GM19468 (cell line): ENCODE measurements around the gene CDR2L.
"Not testable (repeated sequence)": the region's sequence is repeated elsewhere in the genome, so short reads cannot be mapped to it uniquely, and the experiment has no call there.

Source experiments
- ATAC-seq: cut with Tn5 transposase; IDR thresholded peaks from one replicate; pipeline ENCODE4 v1.9.1; 2021; ENCODE audit warnings: mild to moderate bottlenecking, moderate library complexity, moderate number of reproducible peaks; ENCODE audit not compliant: unreplicated experiment; ENCODE audit errors: extremely low read depth

The CDR2L gene

DNA sequence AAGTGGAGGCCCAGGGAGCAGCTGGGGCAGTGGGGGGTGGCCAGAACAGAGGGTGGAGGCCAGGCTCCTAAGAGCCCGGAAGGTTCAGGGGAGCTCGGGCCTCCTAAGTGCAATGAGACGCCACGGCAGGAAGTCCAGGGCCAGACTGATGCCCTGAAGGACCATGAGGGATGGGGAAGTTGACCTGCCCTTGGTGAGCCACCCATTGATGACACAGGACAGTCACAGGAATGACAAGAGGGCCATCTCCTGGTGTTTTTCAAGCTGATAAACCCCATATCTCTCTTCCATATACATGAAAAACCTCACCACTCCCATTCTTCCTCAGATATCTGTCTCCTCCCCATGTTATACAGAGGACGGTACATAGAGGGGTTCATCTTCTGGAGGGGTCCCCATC, 19.2 kb downstream of the CDR2L start:
- ATAC-seq: no peak

GRCh38 chr17:75008373-75008772, 20.9 kb downstream of the CDR2L start:
- ATAC-seq: no peak

GRCh38 chr17:75009139-75009724, 21.8 kb downstream of the CDR2L start:
- ATAC-seq: no peak

DNA sequence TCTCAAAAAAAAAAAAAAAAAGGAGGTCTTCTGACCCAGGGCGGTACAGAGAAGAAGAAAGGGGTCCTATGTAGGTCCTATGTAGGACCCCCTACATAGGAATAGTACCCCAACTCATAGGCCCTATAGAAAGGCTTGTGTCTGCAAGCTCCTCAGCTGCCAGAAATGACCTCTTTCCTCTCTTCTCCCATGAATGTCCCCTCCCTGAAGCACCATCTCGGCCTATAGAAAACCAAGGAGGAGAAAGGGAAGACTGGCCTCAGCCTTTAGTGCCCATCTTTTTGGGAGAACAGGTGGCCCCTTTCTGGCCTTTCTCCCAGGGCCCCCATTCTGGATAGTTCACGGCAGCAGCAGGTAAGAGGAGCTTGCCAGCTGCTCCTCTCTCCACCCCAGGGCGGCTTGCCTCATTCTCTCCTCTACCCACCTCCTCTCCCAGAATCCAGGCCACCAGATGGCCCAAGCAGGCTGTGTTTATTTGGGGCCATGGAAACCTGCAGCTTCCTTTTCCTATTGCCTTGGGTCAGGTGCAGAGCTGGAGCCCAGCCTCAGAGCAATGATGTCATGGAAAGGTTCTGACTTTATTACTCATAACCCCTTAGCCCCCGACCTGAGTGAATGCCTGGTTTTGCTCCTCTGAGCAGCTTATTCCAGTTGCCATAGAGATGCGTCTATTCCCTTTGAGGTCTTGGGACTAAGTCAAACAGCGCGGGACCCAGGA, 23.4 kb downstream of the CDR2L start:
- no peak for ATAC-seq

GRCh38 chr17:75011401-75012095, 24.1 kb downstream of the CDR2L start:
- no peak for ATAC-seq

DNA sequence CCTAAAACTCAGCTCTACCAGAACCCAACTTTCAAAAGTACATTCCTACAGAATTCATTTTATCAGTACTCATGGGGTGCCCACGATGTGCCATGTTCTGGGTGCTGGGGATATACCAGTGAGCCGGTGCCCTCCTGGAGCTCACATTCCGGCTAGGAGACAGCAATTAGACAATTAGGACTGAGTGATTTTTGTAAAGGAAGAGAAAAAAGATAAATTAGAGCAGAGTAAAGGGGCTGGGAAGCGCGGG, 24.6 kb downstream of the CDR2L start:
- no peak for ATAC-seq

GRCh38 chr17:75012346-75013091, 25.1 kb downstream of the CDR2L start, which contains the start of gene MRPL58:
MRPL58 (plus strand) TSS chr17:75012670; CDS start chr17:75012687, 17 bp downstream.
- peak; percentile 81 for ATAC-seq

DNA sequence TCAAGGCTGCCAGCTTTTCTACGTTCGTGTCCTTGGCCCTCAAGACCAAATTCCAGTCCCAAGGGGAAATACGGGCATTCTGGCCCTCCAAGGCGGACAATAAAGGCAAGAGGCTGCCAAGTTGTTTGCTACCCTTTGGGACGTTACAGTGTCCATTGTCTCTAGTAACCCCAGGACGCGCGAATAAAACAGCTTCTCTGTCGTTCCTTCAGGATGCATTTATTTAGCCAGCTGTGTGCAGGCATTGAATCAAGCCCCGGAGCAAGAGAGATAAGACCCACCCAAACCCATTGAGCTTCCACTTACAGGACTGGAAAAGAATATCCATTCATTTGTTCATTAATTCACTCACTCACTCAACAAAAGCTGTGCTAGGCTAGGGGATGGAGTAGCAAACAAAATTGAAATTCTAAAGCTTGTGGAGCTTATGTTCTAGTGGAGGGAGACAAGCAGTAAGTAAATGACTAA, 25.7 kb downstream of the CDR2L start:
- ATAC-seq: no peak

DNA sequence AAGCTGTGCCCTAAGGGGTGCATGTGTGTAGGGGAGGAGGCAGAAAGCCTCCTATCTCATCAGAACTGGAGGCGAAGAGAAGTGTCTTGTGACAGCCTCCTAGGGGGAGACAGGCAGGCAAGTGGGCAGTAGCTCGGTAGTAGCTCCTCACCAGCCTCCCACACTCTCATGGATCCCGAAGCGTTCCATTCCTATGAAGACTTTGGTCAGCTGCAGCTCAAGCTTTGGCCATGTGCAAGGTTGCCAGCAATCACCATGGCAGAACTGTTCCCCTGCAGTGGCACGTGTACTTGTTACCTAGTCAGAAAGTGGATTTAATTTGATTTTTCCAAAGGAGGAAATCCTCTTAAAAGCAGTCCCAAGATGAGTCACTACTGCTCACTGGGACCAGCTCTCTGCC, 31.7 kb downstream of the CDR2L start:
- no peak for ATAC-seq

GRCh38 chr17:75019710-75020109, 32.3 kb downstream of the CDR2L start:
- no peak for ATAC-seq

GRCh38 chr17:75020331-75021110, 33.1 kb downstream of the CDR2L start:
- no peak for ATAC-seq

GRCh38 chr17:75024686-75025397, 37.4 kb downstream of the CDR2L start:
- no peak for ATAC-seq

GRCh38 chr17:75025398-75025734, 37.9 kb downstream of the CDR2L start:
- not testable (repeated sequence) for ATAC-seq

GRCh38 chr17:75026650-75027049, 39.2 kb downstream of the CDR2L start:
- ATAC-seq: not testable (repeated sequence)

DNA sequence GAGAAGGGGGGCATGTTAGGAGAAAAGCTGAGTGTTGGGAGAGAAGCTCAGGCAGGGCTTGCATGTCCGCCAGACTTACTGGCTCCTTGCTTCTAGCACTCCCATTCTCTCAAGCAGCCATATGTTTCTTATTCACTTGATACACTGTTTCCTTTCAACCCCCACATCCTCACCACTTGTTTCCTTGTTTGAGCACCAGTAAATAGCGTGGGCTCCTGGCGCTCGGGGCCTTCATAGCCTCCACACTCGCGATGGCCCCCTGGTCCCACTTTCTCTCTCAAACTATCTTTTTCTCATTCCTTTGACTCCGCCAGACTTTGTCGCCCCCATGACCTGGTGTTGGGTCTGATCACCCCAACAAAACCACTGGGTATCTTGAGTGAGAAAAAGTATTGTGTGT, 42.7 kb downstream of the CDR2L start:
- ATAC-seq: no peak

- ATAC-seq: no peak
Measured at GRCh38 chr17:75031972-75032719, 44.7 kb downstream of the CDR2L start.

DNA sequence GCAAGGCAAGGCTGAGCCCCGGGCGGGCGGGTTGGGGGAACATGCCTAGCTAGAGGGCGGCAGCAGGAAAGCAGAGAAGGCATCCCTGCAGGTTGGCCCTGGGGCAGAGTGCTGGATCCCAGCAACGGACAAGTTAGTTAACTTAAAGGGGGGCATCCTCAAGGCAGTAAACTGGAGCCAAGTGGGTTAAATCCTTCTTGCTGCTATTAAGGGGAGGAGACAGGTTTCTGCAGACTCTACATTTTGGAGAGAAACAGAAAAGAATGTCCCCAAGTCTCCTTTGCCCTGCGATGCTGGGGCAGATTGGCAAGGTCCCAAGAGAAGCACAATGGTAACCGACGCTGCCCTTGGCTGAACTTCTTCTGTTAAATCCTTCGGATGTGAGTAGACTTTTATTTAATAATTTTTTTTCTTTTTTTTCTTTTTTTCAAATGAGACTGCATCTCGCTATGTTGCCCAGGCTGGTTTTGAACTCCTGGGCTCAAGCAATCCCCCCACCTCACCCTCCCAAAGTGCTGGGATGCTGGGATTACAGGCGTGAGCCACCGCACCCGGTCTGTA, 45.4 kb downstream of the CDR2L start:
- ATAC-seq: no peak

- ATAC-seq: no peak
Measured at GRCh38 chr17:75033346-75034235, 46.2 kb downstream of the CDR2L start.
